Liver (tissue), 9 donors: ENCODE data around the gene DOCK9. TPM values are rescaled to one million over a fixed set of nuclear protein-coding genes. Genes with fewer than 3 reads are reported as not detected.

Experiments
- DNase-seq: peaks from one replicate; pipeline ENCODE4 v3.0.0-alpha.2; 2017; ENCODE audit warnings: low spot score
- H3K27ac ChIP-seq, 2 donors: one replicate each; pipeline ENCODE4 v1.7.0; 2013; ENCODE audit warnings: inconsistent platforms in 2 of 2, low read length in 2 of 2, control low read depth in 1 of 2, low read depth in 1 of 2, mild to moderate bottlenecking in 1 of 2
- H3K27me3 ChIP-seq, 4 donors: one replicate each; pipeline versions ENCODE4 v1.6.1 to v1.7.0; 2013; ENCODE audit warnings: low read length in 3 of 4, inconsistent platforms in 1 of 4, mild to moderate bottlenecking in 1 of 4, moderate library complexity in 1 of 4; ENCODE audit not compliant: control insufficient read depth in 4 of 4, insufficient read depth in 4 of 4
- H3K36me3 ChIP-seq, 4 donors: one replicate each; pipeline versions ENCODE4 v1.6.1 to v1.7.0; 2013; ENCODE audit warnings: low read length in 3 of 4, mild to moderate bottlenecking in 3 of 4, low read depth in 1 of 4, moderate library complexity in 1 of 4; ENCODE audit not compliant: control insufficient read depth in 4 of 4, insufficient read depth in 3 of 4
- H3K4me1 ChIP-seq, 4 donors: one replicate each; pipeline versions ENCODE4 v1.6.1 to v1.7.0; 2013; ENCODE audit warnings: low read length in 3 of 4, mild to moderate bottlenecking in 3 of 4, moderate library complexity in 1 of 4; ENCODE audit not compliant: control insufficient read depth in 4 of 4, insufficient read depth in 4 of 4
- H3K4me3 ChIP-seq, 3 donors: one replicate each; pipeline versions ENCODE4 v1.6.1 to v1.7.0; 2013; ENCODE audit warnings: low read length in 3 of 3, control low read depth in 1 of 3, low read depth in 1 of 3, mild to moderate bottlenecking in 1 of 3
- H3K9ac ChIP-seq, 2 donors: one replicate each; pipeline ENCODE4 v1.7.0; 2013; ENCODE audit warnings: low read length in 2 of 2, mild to moderate bottlenecking in 2 of 2, moderate library complexity in 2 of 2, control low read depth in 1 of 2, low read depth in 1 of 2
- H3K9me3 ChIP-seq, 4 donors: one replicate each; pipeline versions ENCODE4 v1.6.1 to v1.7.0; 2013; ENCODE audit warnings: low read length in 3 of 4; ENCODE audit not compliant: control insufficient read depth in 4 of 4
- CTCF ChIP-seq: fragments of 150-350 bp; IDR thresholded peaks from 2 replicates; pipeline ENCODE4 v1.5.1; 2017; ENCODE audit warnings: improper control_type of control experiment, low read depth, low read length; ENCODE audit not compliant: missing input control
- EGR1 ChIP-seq, 2 donors: IDR thresholded peaks; 2 replicates each; pipeline ENCODE4 v1.6.1; 2016 to 2018; ENCODE audit warnings: antibody characterized with exemption in 2 of 2, low read depth in 2 of 2
- FOXA1 ChIP-seq: IDR thresholded peaks from 2 replicates; pipeline ENCODE4 v1.6.1; 2016; ENCODE audit warnings: antibody characterized with exemption
- GABPA ChIP-seq, 2 donors: IDR thresholded peaks in 1 of 2; conservative IDR thresholded peaks in 1 of 2; 2 replicates each; pipeline ENCODE4 v1.6.1; 2016; ENCODE audit warnings: antibody characterized with exemption in 2 of 2, mild to moderate bottlenecking in 1 of 2, moderate library complexity in 1 of 2
- HNF4A ChIP-seq, 2 donors: conservative IDR thresholded peaks; 2 replicates each; pipeline ENCODE4 v1.6.1; 2016; ENCODE audit warnings: antibody characterized with exemption in 2 of 2, mild to moderate bottlenecking in 2 of 2
- HNF4G ChIP-seq: IDR thresholded peaks from 2 replicates; pipeline ENCODE4 v1.6.1; 2016; ENCODE audit warnings: antibody characterized with exemption
- JUND ChIP-seq, 2 donors: IDR thresholded peaks; 2 replicates each; pipeline ENCODE4 v1.6.1; 2016; ENCODE audit warnings: antibody characterized with exemption in 2 of 2
- NR2F2 ChIP-seq: IDR thresholded peaks from 2 replicates; pipeline ENCODE4 v1.6.1; 2016; ENCODE audit warnings: antibody characterized with exemption
- RAD21 ChIP-seq, 2 donors: IDR thresholded peaks; 2 replicates each; pipeline ENCODE4 v1.6.1; 2016; ENCODE audit warnings: antibody characterized with exemption in 2 of 2, mild to moderate bottlenecking in 2 of 2
- TAF1 ChIP-seq: conservative IDR thresholded peaks from 2 replicates; pipeline ENCODE4 v1.6.1; 2016; ENCODE audit warnings: antibody characterized with exemption, mild to moderate bottlenecking
- YY1 ChIP-seq: IDR thresholded peaks from 2 replicates; pipeline ENCODE4 v1.6.1; 2016; ENCODE audit warnings: antibody characterized with exemption, mild to moderate bottlenecking
- WGBS: extraction: QIAGEN DNeasy Blood & Tissue Kit; methylation state at CpG from one replicate; pipeline ENCODE4 v1.1.7; 2013; 5-methylcytosine and 5-hydroxymethylcytosine counted together
- polyA plus RNA-seq, 2 donors: library from polyadenylated mRNA; stranded (reverse) in 1 of 2; unstranded in 1 of 2; fragments of 200-250 nt in 1 of 2; fragments of >200 nt in 1 of 2; fragmentation: Nextera tagmentation in 1 of 2; extraction: Ambion mirVana in 1 of 2; gene quantifications; one replicate each; pipeline versions ENCODE4 v1.2.1 to v1.2.3, GENCODE V29; 2013 to 2015
- total RNA-seq, 2 donors: library from RNA; depleted of rRNA; stranded (reverse); fragments of >200 nt; gene quantifications; one replicate each; pipeline ENCODE4 v1.2.3, GENCODE V29; 2014
- TF ChIP-seq, protein P1 (sequence below): IDR thresholded peaks from 2 replicates; pipeline ENCODE4 v1.6.1; 2016; ENCODE audit warnings: antibody characterized with exemption
- TF ChIP-seq, protein P2 (sequence below): IDR thresholded peaks from 2 replicates; pipeline ENCODE4 v1.6.1; 2016; ENCODE audit warnings: antibody characterized with exemption
- TF ChIP-seq, protein P3 (sequence below): IDR thresholded peaks from 2 replicates; pipeline ENCODE4 v1.6.1; 2016; ENCODE audit warnings: antibody characterized with exemption, mild to moderate bottlenecking
- donor health status: healthy.
- donor health status: healthy.
- donor health status: healthy.
- donor health status: healthy.
- donor health status: healthy.

The DOCK9 gene
- total and polyA plus RNA-seq, 4 donors, result 5.4 to 31.3 (median 10.6) TPM

- DNase-seq, result no peak
- 98% methylated on average over 5 of the region's 5 CpGs for WGBS
- H3K9ac ChIP-seq, result no peak overlapping the region
- no peaks in the 10 kb centered on the region for H3K4me1 ChIP-seq
- peaks cover 0 to 4% (median 2%) of the 10 kb centered on the region in 4 donors for H3K36me3 ChIP-seq
- no peak overlapping the region for H3K4me3 ChIP-seq
- H3K27me3 ChIP-seq, result no peaks in the 10 kb centered on the region
- no peak overlapping the region for H3K27ac ChIP-seq
- TF ChIP-seq NR2F2, result no peak
- no peak for TF ChIP-seq JUND (IDR thresholded peaks at IDR 0.05)
- no peak for TF ChIP-seq CTCF
- no peak for TF ChIP-seq EGR1 (IDR thresholded peaks at IDR 0.05; ENCODE audit: low read depth in 2 of 2)
- TF ChIP-seq, protein P1, sequence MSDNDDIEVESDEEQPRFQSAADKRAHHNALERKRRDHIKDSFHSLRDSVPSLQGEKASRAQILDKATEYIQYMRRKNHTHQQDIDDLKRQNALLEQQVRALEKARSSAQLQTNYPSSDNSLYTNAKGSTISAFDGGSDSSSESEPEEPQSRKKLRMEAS, result no peak
- TF ChIP-seq HNF4G, result no peak
- TF ChIP-seq, protein P2, sequence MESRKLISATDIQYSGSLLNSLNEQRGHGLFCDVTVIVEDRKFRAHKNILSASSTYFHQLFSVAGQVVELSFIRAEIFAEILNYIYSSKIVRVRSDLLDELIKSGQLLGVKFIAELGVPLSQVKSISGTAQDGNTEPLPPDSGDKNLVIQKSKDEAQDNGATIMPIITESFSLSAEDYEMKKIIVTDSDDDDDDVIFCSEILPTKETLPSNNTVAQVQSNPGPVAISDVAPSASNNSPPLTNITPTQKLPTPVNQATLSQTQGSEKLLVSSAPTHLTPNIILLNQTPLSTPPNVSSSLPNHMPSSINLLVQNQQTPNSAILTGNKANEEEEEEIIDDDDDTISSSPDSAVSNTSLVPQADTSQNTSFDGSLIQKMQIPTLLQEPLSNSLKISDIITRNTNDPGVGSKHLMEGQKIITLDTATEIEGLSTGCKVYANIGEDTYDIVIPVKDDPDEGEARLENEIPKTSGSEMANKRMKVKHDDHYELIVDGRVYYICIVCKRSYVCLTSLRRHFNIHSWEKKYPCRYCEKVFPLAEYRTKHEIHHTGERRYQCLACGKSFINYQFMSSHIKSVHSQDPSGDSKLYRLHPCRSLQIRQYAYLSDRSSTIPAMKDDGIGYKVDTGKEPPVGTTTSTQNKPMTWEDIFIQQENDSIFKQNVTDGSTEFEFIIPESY, result no peak
- no peak for TF ChIP-seq RAD21 (IDR thresholded peaks at IDR 0.05)
- no peaks in the 10 kb centered on the region for H3K9me3 ChIP-seq
Measured at GRCh38 chr13:98921015-98921580, 56.8 kb downstream of the DOCK9 start.

DNA sequence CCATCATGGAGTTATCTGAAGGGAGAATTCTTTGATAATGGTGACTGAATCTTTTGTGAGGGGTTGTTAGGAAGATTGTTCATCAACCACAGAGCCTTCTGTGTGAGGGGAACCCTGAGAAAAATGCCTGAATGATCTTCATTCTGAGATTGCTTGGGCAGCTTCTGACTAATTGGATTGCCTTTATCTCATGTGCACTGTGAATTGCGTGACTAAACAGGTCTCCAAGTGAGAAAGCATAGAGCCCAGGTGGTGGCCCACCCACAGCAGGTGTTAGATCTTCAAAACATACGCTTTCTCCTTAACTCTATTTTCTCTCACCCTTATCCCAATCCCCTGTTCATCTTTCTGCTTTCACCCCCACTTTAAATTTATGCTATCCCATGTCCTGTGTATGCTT, 58.3 kb downstream of the DOCK9 start:
- no peak overlapping the region for H3K27ac ChIP-seq
- no peaks in the 10 kb centered on the region for H3K4me1 ChIP-seq
- H3K4me3 ChIP-seq, result no peak overlapping the region
- no peaks in the 10 kb centered on the region for H3K9me3 ChIP-seq
- H3K9ac ChIP-seq, result no peak overlapping the region
- H3K27me3 ChIP-seq, result no peaks in the 10 kb centered on the region
- 98% methylated on average over 2 of the region's 2 CpGs for WGBS
- TF ChIP-seq, protein P1, result no peak
- no peak for TF ChIP-seq TAF1
- TF ChIP-seq HNF4A (conservative IDR thresholded peaks at IDR 0.05), result no peak
- TF ChIP-seq HNF4G, result no peak
- TF ChIP-seq EGR1 (IDR thresholded peaks at IDR 0.05; ENCODE audit: low read depth in 2 of 2), result no peak
- no peak for TF ChIP-seq YY1
- no peak for TF ChIP-seq GABPA (IDR thresholded peaks at IDR 0.05 in 1 of 2, conservative IDR thresholded peaks at IDR 0.05 in 1 of 2)
- TF ChIP-seq, protein P3, sequence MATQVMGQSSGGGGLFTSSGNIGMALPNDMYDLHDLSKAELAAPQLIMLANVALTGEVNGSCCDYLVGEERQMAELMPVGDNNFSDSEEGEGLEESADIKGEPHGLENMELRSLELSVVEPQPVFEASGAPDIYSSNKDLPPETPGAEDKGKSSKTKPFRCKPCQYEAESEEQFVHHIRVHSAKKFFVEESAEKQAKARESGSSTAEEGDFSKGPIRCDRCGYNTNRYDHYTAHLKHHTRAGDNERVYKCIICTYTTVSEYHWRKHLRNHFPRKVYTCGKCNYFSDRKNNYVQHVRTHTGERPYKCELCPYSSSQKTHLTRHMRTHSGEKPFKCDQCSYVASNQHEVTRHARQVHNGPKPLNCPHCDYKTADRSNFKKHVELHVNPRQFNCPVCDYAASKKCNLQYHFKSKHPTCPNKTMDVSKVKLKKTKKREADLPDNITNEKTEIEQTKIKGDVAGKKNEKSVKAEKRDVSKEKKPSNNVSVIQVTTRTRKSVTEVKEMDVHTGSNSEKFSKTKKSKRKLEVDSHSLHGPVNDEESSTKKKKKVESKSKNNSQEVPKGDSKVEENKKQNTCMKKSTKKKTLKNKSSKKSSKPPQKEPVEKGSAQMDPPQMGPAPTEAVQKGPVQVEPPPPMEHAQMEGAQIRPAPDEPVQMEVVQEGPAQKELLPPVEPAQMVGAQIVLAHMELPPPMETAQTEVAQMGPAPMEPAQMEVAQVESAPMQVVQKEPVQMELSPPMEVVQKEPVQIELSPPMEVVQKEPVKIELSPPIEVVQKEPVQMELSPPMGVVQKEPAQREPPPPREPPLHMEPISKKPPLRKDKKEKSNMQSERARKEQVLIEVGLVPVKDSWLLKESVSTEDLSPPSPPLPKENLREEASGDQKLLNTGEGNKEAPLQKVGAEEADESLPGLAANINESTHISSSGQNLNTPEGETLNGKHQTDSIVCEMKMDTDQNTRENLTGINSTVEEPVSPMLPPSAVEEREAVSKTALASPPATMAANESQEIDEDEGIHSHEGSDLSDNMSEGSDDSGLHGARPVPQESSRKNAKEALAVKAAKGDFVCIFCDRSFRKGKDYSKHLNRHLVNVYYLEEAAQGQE, result no peak
- no peak for TF ChIP-seq JUND (IDR thresholded peaks at IDR 0.05)
- no peak for TF ChIP-seq FOXA1
- peaks cover 0 to 4% (median 3%) of the 10 kb centered on the region in 4 donors for H3K36me3 ChIP-seq
- DNase-seq, result no peak
